Muscle layer of colon (tissue), 2 donors: ENCODE results near the gene IGSF9.

Experiments used
- H3K27ac ChIP-seq: one replicate; pipeline ENCODE4 v1.7.0; 2013; ENCODE audit warnings: low read depth, mild to moderate bottlenecking, low read length, moderate library complexity
- H3K27me3 ChIP-seq, 2 donors: one replicate each; pipeline ENCODE4 v1.7.0; 2013; ENCODE audit warnings: low read length in 2 of 2, mild to moderate bottlenecking in 2 of 2; ENCODE audit not compliant: insufficient read depth in 2 of 2, control insufficient read depth in 1 of 2
- H3K36me3 ChIP-seq: one replicate; pipeline ENCODE4 v1.7.0; 2013; ENCODE audit warnings: mild to moderate bottlenecking, low read length; ENCODE audit not compliant: insufficient read depth
- H3K4me1 ChIP-seq: one replicate; pipeline ENCODE4 v1.7.0; 2013; ENCODE audit warnings: mild to moderate bottlenecking, low read length; ENCODE audit not compliant: insufficient read depth
- H3K4me3 ChIP-seq, 2 donors: one replicate each; pipeline ENCODE4 v1.7.0; 2013; ENCODE audit warnings: low read length in 2 of 2, low read depth in 1 of 2, mild to moderate bottlenecking in 1 of 2, moderate library complexity in 1 of 2
- H3K9ac ChIP-seq: one replicate; pipeline ENCODE4 v1.7.0; 2013; ENCODE audit warnings: low read length
- H3K9me3 ChIP-seq: one replicate; pipeline ENCODE4 v1.7.0; 2013; ENCODE audit warnings: mild to moderate bottlenecking, low read length
- donor health status: abdominal sarcoma.
- donor health status: Adenocarcinoma of cecum.

The IGSF9 gene, protein sequence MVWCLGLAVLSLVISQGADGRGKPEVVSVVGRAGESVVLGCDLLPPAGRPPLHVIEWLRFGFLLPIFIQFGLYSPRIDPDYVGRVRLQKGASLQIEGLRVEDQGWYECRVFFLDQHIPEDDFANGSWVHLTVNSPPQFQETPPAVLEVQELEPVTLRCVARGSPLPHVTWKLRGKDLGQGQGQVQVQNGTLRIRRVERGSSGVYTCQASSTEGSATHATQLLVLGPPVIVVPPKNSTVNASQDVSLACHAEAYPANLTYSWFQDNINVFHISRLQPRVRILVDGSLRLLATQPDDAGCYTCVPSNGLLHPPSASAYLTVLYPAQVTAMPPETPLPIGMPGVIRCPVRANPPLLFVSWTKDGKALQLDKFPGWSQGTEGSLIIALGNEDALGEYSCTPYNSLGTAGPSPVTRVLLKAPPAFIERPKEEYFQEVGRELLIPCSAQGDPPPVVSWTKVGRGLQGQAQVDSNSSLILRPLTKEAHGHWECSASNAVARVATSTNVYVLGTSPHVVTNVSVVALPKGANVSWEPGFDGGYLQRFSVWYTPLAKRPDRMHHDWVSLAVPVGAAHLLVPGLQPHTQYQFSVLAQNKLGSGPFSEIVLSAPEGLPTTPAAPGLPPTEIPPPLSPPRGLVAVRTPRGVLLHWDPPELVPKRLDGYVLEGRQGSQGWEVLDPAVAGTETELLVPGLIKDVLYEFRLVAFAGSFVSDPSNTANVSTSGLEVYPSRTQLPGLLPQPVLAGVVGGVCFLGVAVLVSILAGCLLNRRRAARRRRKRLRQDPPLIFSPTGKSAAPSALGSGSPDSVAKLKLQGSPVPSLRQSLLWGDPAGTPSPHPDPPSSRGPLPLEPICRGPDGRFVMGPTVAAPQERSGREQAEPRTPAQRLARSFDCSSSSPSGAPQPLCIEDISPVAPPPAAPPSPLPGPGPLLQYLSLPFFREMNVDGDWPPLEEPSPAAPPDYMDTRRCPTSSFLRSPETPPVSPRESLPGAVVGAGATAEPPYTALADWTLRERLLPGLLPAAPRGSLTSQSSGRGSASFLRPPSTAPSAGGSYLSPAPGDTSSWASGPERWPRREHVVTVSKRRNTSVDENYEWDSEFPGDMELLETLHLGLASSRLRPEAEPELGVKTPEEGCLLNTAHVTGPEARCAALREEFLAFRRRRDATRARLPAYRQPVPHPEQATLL

GRCh38 chr1:159945483-159946241 is at the start of gene IGSF9:
IGSF9 (minus strand) TSS chr1:159945613; CDS start chr1:159943454, 2,159 bp downstream.
- Histone ChIP-seq H3K9ac (peak within 1 kb of the TSS; percentile 31), H3K9me3 (no peaks in the 10 kb centered on the region), H3K4me1 (peaks cover 16% of the 10 kb centered on the region), H3K36me3 (no peaks in the 10 kb centered on the region), H3K27me3 (no peaks in the 10 kb centered on the region), H3K27ac (no peak within 1 kb of the TSS), H3K4me3 (peak within 1 kb of the TSS; percentile 50)

DNA sequence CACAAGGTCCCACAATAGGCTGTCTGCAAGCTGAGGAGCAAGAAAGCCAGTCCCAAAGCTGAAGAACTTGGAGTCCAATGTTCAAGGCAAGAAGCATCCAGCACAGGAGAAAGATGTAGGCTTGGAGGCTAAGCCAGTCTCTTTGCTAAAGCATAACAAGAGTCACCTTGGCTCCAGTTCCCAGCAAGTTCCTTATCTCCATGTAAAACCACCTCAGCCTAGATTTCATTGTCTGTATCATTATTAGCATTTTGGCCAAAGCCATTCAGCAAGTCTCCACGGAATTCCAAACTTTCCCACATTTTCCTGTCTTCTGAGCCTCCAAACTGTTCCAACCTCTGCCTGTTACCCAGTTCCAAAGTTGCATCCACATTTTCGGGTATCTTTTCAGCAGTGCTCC is 49.5 kb upstream of the IGSF9 start:
- no peaks in the 10 kb centered on the region for H3K36me3 ChIP-seq
- H3K9ac ChIP-seq = no peak overlapping the region
- H3K27me3 ChIP-seq = no peaks in the 10 kb centered on the region
- peaks cover 9% of the 10 kb centered on the region for H3K4me1 ChIP-seq
- no peaks in the 10 kb centered on the region for H3K9me3 ChIP-seq
- H3K4me3 ChIP-seq = no peak overlapping the region
- H3K27ac ChIP-seq = no peak overlapping the region

DNA sequence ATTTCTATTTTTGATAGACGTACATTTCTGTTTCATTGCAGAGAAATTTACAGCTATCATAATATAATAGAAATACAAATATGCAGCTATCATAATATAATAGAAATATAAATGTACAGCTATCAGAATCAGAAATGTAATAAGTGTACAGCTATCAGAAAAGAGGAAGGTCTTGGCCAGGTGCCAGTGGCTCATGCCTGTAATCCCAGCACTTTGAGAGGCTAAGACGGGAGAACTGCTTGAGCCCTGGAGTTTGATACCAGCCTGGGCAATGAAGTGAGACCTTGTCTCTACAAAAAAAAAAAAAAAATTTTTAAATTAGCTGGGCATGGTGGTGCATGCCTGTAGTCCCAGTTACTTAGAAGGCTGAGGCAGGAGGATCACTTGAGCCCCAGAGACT is 48.5 kb upstream of the IGSF9 start:
- no peak overlapping the region for H3K4me3 ChIP-seq
- no peaks in the 10 kb centered on the region for H3K9me3 ChIP-seq
- H3K36me3 ChIP-seq = no peaks in the 10 kb centered on the region
- H3K9ac ChIP-seq = no peak overlapping the region
- no peaks in the 10 kb centered on the region for H3K27me3 ChIP-seq
- peaks cover 17% of the 10 kb centered on the region for H3K4me1 ChIP-seq
- no peak overlapping the region for H3K27ac ChIP-seq

DNA sequence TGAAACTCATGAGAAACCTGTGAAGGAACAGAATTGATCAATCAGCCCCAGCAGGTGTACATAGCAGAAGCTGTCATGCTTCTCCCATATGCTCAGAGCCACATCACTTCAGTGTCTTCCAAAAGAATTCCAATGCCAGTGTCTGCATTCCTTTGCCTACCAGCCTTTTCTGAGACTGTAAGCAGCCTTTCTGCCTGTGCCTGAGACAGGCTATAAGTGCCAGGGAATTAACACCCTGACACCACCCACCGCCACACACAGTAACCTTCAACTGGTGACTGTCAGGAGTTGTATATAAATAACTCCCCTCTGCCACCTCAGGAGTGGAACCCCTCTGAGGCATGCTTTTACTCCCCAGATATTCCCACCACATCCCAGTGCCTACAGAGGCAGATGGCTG is 46.7 kb upstream of the IGSF9 start:
- Histone ChIP-seq H3K4me1 (peaks cover 17% of the 10 kb centered on the region), H3K36me3 (no peaks in the 10 kb centered on the region), H3K9ac (no peak overlapping the region), H3K27me3 (no peaks in the 10 kb centered on the region), H3K4me3 (no peak overlapping the region), H3K9me3 (no peaks in the 10 kb centered on the region), H3K27ac (no peak overlapping the region)

DNA sequence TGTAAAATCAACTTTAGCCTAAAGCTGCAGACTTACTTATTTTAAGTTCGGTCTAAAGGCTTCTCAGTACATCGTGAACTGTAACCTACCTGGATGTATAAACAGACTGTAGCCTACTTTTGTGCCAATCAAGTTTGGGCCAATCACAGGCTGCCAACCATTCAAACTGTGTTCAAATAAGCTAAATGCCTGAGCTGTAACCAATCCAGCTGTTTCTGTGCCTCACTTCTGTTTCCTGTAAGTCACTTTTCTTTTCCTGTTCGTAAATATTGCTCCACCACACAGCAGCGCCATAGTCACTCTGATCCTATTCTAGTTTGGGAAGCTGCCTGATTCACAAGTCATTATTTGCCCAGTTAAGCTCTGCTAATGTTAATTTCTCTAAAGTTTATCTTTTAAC is 46.1 kb upstream of the IGSF9 start:
- Histone ChIP-seq H3K36me3 (no peaks in the 10 kb centered on the region), H3K27me3 (no peaks in the 10 kb centered on the region), H3K9me3 (no peaks in the 10 kb centered on the region), H3K4me1 (peaks cover 15% of the 10 kb centered on the region), H3K27ac (no peak overlapping the region), H3K9ac (no peak overlapping the region), H3K4me3 (no peak overlapping the region)

DNA sequence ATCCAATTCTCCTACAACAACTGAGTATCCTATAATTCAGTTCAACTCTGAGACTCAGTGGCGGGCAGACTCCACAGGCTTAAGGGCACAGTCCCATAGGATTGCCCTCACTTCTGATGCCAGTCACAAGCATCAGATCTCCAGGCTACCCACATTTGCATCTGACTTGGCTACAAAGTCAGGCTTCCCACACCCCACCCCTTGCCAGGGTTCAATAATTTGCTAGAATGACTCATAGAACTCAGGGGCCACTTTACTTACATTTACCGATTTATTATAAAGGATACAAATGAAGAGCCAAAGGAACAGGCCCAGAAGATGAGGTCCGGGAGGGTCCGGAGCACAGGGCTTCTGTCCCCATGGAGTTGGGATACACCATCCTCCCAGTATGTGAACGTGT is 44.6 kb upstream of the IGSF9 start:
- Histone ChIP-seq H3K4me1 (peaks cover 11% of the 10 kb centered on the region), H3K27ac (peak overlapping the region; percentile 41), H3K9me3 (no peaks in the 10 kb centered on the region), H3K27me3 (no peaks in the 10 kb centered on the region), H3K36me3 (no peaks in the 10 kb centered on the region), H3K4me3 (no peak overlapping the region), H3K9ac (no peak overlapping the region)

DNA sequence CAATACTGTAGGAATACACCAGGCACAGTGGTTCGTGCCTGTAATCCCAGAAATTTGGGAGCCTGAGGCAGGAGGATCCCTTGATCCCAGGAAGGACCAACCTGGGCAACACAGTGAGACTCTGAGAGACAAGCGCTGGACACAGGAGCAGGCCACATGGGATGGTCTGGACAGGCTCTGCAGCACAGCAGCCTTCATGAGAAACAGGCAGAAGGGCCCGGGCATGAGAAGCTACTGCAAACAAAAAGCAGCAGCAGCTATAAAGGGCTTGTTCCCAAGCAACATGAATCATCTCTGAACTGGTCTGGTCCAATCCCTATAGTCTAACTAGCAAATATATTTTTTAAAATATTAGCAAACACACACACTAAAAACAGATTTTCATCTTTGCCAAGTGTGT is 44.2 kb upstream of the IGSF9 start:
- Histone ChIP-seq H3K9me3 (no peaks in the 10 kb centered on the region), H3K27me3 (no peaks in the 10 kb centered on the region), H3K4me3 (no peak overlapping the region), H3K36me3 (no peaks in the 10 kb centered on the region), H3K4me1 (peaks cover 11% of the 10 kb centered on the region), H3K27ac (peak overlapping the region; percentile 41), H3K9ac (no peak overlapping the region)

GRCh38 chr1:159988006-159988405 is 42.6 kb upstream of the IGSF9 start:
- H3K9ac ChIP-seq = no peak overlapping the region
- H3K27ac ChIP-seq = no peak overlapping the region

DNA sequence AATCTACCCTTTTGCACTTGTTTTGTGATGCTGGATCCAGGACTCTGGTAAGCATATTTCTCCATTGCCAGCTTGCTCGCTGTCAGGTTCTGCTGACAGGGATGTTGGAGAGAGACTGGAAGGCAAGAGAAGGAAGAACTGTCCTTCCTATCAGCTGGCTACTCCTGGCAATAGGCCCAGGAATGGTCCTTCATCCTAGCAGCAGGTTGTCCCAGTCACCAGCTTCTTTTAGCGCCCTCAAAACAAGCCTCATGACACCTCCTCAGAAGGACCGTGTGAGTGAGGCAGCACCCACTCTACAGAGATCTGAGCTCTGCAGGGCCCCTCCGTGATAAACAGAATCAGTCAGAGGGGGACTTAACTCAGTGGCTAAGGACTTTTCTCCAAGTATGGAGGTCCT is 41.8 kb upstream of the IGSF9 start:
- H3K36me3 ChIP-seq = no peaks in the 10 kb centered on the region
- no peaks in the 10 kb centered on the region for H3K9me3 ChIP-seq
- H3K4me3 ChIP-seq = no peak overlapping the region
- H3K27ac ChIP-seq = no peak overlapping the region
- H3K27me3 ChIP-seq = no peaks in the 10 kb centered on the region
- H3K9ac ChIP-seq = no peak overlapping the region
- H3K4me1 ChIP-seq = peaks cover 11% of the 10 kb centered on the region

More at GRCh38 chr1:159988006-159988405, 42.6 kb upstream of the IGSF9 start:
- Histone ChIP-seq H3K4me1 (peaks cover 11% of the 10 kb centered on the region), H3K27me3 (no peaks in the 10 kb centered on the region), H3K36me3 (no peaks in the 10 kb centered on the region), H3K9me3 (no peaks in the 10 kb centered on the region), H3K4me3 (no peak overlapping the region)

DNA sequence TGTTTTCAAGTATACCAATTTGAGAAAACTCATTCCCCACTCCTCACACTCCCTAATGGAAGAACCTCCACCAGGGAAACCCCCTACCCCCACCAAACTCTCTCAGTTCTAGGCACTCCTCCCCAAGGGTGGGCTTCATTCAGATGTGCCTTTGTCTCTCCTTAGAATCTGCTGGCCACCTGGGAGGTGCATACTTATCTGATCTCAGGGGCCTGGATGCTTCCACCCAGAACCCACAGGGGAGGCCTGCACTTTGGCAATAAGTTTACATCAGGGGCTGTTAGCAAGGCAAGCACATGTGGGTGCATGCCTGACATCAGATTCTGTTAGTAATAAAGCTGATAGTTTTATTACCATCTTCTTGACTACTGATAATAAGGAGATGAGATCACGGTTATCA is 41.1 kb upstream of the IGSF9 start:
- no peak overlapping the region for H3K9ac ChIP-seq
- H3K4me3 ChIP-seq = no peak overlapping the region
- H3K4me1 ChIP-seq = peaks cover 11% of the 10 kb centered on the region
- H3K27ac ChIP-seq = no peak overlapping the region
- no peaks in the 10 kb centered on the region for H3K27me3 ChIP-seq
- H3K9me3 ChIP-seq = no peaks in the 10 kb centered on the region
- no peaks in the 10 kb centered on the region for H3K36me3 ChIP-seq

DNA sequence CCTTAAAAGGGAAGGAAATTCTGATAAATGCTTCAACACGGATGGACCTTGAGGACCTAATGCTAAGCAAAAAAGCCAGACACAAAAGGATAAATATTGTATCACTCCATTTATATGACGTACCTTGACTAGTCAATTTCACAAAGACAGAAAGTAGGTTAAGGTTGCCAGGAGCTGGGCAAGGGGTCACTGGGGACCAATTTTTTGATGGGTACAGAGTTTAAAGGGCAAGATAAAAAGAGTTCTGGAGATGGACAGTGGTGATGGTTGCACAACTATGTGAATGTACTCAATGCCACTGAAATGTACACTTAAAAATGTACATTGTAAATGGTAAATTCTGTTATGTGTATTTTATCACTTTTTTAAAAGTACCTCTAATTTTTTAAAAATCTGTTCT is 40.7 kb upstream of the IGSF9 start:
- Histone ChIP-seq H3K9me3 (no peaks in the 10 kb centered on the region), H3K27me3 (no peaks in the 10 kb centered on the region), H3K4me3 (no peak overlapping the region), H3K4me1 (peaks cover 11% of the 10 kb centered on the region), H3K36me3 (no peaks in the 10 kb centered on the region), H3K27ac (no peak overlapping the region), H3K9ac (no peak overlapping the region)
